Stomach smooth muscle (tissue), 2 donors: ENCODE data around the gene SYT14.

ENCODE experiments used
- H3K27ac ChIP-seq: one replicate; pipeline ENCODE4 v1.7.0; 2013; ENCODE audit warnings: mild to moderate bottlenecking, low read length, inconsistent platforms
- H3K27me3 ChIP-seq, 2 donors: one replicate each; pipeline ENCODE4 v1.7.0; 2013; ENCODE audit warnings: low read length in 2 of 2; ENCODE audit not compliant: insufficient read depth in 2 of 2, control insufficient read depth in 1 of 2
- H3K36me3 ChIP-seq, 2 donors: one replicate each; pipeline ENCODE4 v1.7.0; 2013; ENCODE audit warnings: low read length in 2 of 2; ENCODE audit not compliant: control insufficient read depth in 2 of 2, insufficient read depth in 2 of 2
- H3K4me1 ChIP-seq: one replicate; pipeline ENCODE4 v1.7.0; 2013; ENCODE audit warnings: low read length; ENCODE audit not compliant: control insufficient read depth, insufficient read depth
- H3K4me3 ChIP-seq, 2 donors: one replicate each; pipeline ENCODE4 v1.7.0; 2013; ENCODE audit warnings: low read length in 2 of 2
- H3K9ac ChIP-seq, 2 donors: one replicate each; pipeline ENCODE4 v1.7.0; 2013; ENCODE audit warnings: low read length in 2 of 2, mild to moderate bottlenecking in 1 of 2
- H3K9me3 ChIP-seq, 2 donors: one replicate each; pipeline ENCODE4 v1.7.0; 2013; ENCODE audit warnings: low read length in 2 of 2; ENCODE audit not compliant: control insufficient read depth in 2 of 2
- donor health status: healthy.
- donor health status: Pancreatic carcinoma.

Gene SYT14

DNA sequence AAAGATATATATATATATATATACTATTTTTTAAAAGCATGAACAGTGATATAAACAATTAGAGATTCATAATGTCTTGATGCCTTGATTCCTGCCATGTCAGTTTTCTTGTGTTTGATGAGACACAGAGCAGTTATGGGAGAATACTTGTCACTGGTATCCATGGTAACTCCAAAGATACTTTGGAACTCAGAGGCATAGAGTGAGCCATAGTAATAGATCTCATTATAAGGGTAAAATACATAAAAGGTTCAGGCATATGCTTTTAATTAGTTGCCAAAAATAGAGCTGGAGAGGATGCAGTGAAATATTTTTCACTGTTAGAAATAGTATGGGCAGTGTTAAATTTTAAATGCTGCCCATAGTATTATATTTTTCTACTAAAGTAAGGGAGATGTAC lies 134.1 kb downstream of the SYT14 start:
- Histone ChIP-seq H3K36me3 (no peaks in the 10 kb centered on the region), H3K27me3 (no peaks in the 10 kb centered on the region), H3K9ac (no peak overlapping the region), H3K4me3 (no peak overlapping the region), H3K4me1 (no peaks in the 10 kb centered on the region), H3K27ac (no peak overlapping the region), H3K9me3 (no peaks in the 10 kb centered on the region)

DNA sequence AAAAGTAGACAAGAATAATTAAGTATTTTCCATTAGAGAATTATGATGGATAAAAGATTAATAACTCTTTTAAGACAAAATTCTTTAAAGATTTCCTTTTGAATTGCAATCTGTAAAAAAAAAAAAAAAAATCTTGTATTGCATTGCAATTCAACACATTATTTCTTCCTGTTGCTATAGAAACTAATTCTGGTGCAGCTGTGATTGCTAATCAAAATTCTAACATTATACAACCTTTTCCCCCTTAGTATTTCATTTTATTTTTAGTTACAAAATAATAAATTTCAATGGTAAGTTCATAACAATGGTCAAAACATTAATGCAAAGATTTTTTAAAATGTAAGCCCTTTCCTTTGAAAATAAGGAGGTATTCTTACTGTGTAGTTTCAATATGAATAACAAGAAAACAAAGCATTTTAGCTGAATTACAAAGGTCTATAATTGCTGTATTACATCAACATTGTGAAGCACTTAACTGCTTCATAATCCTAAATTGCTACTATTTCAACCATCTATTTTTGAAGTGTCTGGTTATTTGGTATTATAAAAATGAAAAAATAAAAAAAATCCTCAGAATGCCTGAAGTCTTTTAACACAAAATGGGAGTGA lies 135.0 kb downstream of the SYT14 start:
- H3K4me1 ChIP-seq = no peaks in the 10 kb centered on the region
- no peaks in the 10 kb centered on the region for H3K27me3 ChIP-seq
- no peak overlapping the region for H3K4me3 ChIP-seq
- H3K9ac ChIP-seq = no peak overlapping the region
- H3K9me3 ChIP-seq = no peaks in the 10 kb centered on the region
- H3K36me3 ChIP-seq = no peaks in the 10 kb centered on the region
- H3K27ac ChIP-seq = no peak overlapping the region

DNA sequence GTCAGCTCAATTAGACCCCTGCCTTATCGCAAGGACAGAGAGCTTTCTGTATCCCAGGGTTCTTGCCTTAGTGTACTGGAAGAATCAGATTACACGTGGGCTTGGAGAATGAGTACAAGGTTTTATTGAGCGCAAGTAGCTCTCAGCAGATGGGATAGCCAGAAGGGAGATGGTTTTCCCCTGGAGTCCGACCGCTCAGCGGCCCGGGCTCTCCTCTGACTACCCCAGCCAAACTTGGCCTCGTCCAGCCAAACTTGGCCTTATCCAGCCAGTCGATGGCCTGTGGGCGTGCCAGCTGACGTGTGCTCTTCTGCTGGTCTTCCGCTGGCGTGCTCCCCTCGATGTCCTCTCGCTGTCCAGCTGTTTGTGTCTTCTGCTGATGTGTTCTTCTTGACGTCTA lies 136.9 kb downstream of the SYT14 start:
- Histone ChIP-seq H3K4me3 (no peak overlapping the region), H3K27me3 (no peaks in the 10 kb centered on the region), H3K36me3 (no peaks in the 10 kb centered on the region), H3K4me1 (no peaks in the 10 kb centered on the region), H3K9ac (no peak overlapping the region), H3K27ac (no peak overlapping the region), H3K9me3 (no peaks in the 10 kb centered on the region)

DNA sequence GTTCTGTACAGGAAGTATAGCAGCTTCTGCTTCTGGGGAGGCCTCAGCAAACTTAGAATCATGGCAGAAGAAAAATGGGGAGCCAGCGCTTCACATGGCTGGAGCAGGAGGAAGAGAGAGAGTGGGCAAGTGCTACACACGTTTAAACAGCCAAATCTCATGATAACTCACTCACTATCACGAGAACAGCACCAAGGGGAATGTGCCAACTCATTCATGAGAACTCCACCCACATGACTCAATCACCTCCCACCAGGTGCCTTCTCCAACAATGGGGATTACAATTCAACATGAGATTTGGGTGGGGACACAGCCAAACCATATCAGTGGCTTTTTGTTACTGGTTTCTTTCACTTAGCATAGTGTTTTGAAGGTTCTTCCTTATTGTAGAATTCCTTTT lies 138.6 kb downstream of the SYT14 start:
- no peaks in the 10 kb centered on the region for H3K27me3 ChIP-seq
- no peak overlapping the region for H3K27ac ChIP-seq
- H3K36me3 ChIP-seq = no peaks in the 10 kb centered on the region
- no peaks in the 10 kb centered on the region for H3K9me3 ChIP-seq
- no peak overlapping the region for H3K9ac ChIP-seq
- no peaks in the 10 kb centered on the region for H3K4me1 ChIP-seq
- H3K4me3 ChIP-seq = no peak overlapping the region

DNA sequence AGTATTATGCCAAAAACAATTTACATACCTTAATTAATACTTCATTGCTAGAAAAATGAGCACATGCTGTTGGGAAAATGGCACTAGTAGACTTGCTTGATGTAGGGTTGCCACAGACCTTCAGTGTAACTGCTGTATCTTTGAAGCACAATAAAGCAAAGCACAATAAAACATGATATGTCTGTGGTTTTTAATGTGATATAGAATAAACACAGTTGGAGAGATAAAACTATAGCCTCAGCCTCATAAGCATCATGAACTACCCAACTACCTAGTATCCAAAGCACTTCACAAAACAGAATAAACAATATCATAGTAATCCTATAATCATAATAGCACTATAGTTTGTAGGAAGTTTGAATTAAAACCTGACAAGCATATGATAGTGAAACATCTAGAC lies 143.5 kb downstream of the SYT14 start:
- H3K4me3 ChIP-seq = no peak overlapping the region
- H3K27ac ChIP-seq = no peak overlapping the region
- no peaks in the 10 kb centered on the region for H3K27me3 ChIP-seq
- H3K36me3 ChIP-seq = no peaks in the 10 kb centered on the region
- H3K9me3 ChIP-seq = no peaks in the 10 kb centered on the region
- no peak overlapping the region for H3K9ac ChIP-seq
- H3K4me1 ChIP-seq = no peaks in the 10 kb centered on the region

DNA sequence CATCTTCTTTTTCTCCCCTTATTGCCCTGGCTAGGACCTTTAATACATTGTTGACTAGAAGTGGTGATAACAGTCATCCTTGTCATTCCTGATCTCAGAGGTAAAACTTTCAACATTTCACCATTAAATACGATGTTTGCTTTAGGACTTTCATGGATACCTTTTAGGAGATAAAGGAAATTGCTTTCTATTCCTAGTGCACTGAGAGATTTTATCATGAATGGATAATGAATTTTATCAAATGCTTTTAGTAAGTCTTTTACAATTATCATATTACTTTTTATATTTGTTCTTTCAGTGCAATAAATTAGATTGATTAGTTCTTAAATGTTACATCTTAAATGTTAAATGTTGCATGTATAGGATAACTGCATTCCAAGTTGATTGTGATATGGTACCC lies 147.3 kb downstream of the SYT14 start:
- no peak overlapping the region for H3K4me3 ChIP-seq
- H3K9me3 ChIP-seq = peaks cover 0 to 2% of the 10 kb centered on the region in 2 donors
- no peak overlapping the region for H3K27ac ChIP-seq
- H3K4me1 ChIP-seq = no peaks in the 10 kb centered on the region
- no peaks in the 10 kb centered on the region for H3K36me3 ChIP-seq
- H3K9ac ChIP-seq = no peak overlapping the region
- no peaks in the 10 kb centered on the region for H3K27me3 ChIP-seq

DNA sequence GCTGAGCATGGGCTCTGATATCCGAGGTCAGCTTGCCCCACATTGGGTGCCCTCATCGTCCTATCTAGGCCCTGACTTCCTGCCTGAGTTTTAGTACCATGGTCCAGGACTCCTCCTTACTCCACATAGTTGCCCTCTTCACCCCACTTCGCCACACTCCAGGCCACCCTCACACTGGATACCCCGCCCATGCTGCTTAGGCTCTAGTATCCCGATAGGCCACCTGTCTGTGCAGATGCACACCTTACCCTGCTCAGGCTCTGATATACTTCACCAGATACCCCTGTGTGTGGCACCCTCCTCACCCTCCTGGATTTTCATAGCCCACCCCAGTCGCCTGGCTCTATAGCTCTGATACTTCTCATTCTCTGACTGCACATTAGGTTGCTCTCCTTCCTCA lies 149.0 kb downstream of the SYT14 start:
- Histone ChIP-seq H3K9me3 (peaks cover 0 to 2% of the 10 kb centered on the region in 2 donors), H3K4me3 (no peak overlapping the region), H3K27me3 (no peaks in the 10 kb centered on the region), H3K9ac (no peak overlapping the region), H3K27ac (no peak overlapping the region), H3K4me1 (no peaks in the 10 kb centered on the region), H3K36me3 (no peaks in the 10 kb centered on the region)

DNA sequence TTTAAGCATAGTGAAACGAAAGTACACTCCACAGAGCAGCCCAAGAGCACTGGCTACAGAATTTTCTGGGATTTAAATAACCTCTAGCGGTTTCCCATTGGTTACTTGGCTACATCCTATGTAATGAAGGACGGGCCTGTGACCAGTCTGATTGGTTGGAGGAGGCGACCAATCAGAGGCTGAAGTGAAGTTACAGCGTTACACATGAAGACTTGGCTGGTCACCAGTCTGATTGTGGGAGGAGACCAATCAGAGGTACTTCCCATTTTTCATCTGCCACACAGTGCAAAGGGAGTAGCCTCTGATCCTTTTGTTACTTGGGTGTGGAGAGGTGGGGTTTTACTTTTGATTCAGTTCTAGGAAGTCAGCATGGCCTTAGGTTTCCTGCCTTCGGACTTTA lies 151.8 kb downstream of the SYT14 start:
- Histone ChIP-seq H3K9ac (no peak overlapping the region), H3K9me3 (peaks cover 0 to 2% of the 10 kb centered on the region in 2 donors), H3K36me3 (no peaks in the 10 kb centered on the region), H3K4me1 (no peaks in the 10 kb centered on the region), H3K4me3 (no peak overlapping the region), H3K27ac (no peak overlapping the region), H3K27me3 (peaks cover 0 to 2% of the 10 kb centered on the region in 2 donors)

DNA sequence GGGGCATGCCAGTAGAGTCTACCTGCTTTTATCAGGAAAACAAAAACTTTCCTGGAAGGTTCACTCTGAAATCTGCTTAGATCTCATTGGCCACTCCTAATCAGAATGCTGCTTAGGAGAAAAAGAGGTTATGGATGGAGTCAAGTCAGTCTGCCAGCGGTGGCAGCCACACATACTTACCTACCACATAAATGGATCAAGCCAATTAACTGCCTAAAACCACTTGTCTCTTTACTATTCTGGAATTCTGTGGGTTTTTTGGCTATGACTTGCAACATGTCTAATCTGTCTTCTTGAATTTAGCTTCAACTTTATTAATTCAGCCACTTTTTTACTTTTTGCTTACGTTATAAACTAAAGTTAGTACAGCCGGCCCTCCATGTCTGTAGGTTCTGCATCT lies 154.3 kb downstream of the SYT14 start:
- Histone ChIP-seq H3K36me3 (no peaks in the 10 kb centered on the region), H3K9ac (no peak overlapping the region), H3K9me3 (peaks cover 0 to 2% of the 10 kb centered on the region in 2 donors)

DNA sequence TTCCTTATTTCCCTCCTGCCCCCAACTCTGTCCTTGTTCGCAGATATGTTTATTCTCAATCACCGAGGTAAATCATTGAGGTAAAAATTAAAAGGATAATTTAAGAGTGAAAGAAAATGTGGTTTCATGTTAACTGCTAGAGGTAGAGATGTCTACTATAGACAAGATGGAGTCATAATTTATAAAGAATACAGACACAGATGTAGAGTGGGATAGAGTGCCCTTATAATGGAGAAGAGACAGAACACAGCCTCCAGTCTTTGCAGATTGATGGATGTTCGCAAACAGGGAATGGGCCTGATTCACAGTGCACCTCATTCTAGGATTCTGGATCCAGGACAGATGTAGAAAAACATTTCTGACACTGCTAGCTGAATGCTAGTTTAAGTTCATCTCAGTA lies 155.4 kb downstream of the SYT14 start:
- peaks cover 0 to 2% of the 10 kb centered on the region in 2 donors for H3K27me3 ChIP-seq
- H3K4me3 ChIP-seq = no peak overlapping the region
- peaks cover 2 to 3% of the 10 kb centered on the region in 2 donors for H3K9me3 ChIP-seq
- H3K27ac ChIP-seq = no peak overlapping the region
- H3K9ac ChIP-seq = no peak overlapping the region
- H3K36me3 ChIP-seq = no peaks in the 10 kb centered on the region
- no peaks in the 10 kb centered on the region for H3K4me1 ChIP-seq

More for the DNA sequence above, 154.3 kb downstream of the SYT14 start:
- Histone ChIP-seq H3K4me3 (no peak overlapping the region), H3K27me3 (peaks cover 0 to 2% of the 10 kb centered on the region in 2 donors), H3K4me1 (no peaks in the 10 kb centered on the region), H3K27ac (no peak overlapping the region)

DNA sequence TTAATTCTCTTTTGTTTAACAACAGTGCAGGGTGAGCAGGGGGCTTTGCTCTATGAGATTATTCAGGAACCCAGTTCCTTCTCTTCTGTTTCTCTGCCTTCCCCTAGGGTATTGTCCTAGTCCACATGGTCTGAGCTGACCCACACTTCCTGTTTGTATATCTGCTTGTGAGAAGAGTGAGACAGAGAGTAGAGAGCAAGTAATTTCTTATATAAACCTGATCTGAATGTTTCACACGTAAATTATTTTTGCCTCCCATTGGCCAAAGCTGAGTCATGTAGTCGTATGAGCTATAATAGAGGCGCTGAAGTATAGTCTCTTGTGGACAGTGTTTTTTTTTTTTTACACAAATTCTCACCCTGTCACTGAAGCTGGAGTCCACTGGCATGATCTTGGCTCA lies 160.3 kb downstream of the SYT14 start:
- H3K27ac ChIP-seq = no peak overlapping the region
- H3K9ac ChIP-seq = no peak overlapping the region
- no peaks in the 10 kb centered on the region for H3K27me3 ChIP-seq
- H3K9me3 ChIP-seq = peaks cover 0 to 3% of the 10 kb centered on the region in 2 donors
- H3K36me3 ChIP-seq = no peaks in the 10 kb centered on the region
- H3K4me3 ChIP-seq = no peak overlapping the region
- H3K4me1 ChIP-seq = no peaks in the 10 kb centered on the region
